ENCODE measurements around the gene SLC25A31. TPM values are rescaled to one million over a fixed set of nuclear protein-coding genes. Genes with fewer than 3 reads are reported as not detected.

SLC25A31 gene
- polyA plus RNA-seq, 1 donor (not counting 4 experiments of a cell fraction or from before 2014, with no cell fraction given): not detected

DNA sequence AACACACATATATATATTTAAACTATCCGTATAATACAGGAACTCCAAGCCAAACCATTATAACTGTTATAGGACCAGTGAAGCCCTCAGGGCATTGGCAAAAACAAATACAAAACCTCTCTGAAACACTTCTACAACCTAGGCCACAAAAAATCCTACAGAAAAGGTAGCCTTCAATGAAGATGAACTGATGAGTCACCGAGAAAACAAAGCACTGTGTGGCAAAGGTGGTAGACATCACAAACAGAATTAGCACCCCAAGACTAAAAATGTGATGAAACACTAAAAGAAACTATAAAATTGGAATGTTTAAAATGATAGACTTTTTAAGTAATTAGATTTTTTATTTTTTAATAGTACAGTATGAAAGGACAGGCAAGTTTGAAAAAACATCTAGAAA lies 46.4 kb downstream of the SLC25A31 start:
- Histone ChIP-seq H3K4me1 (ENCODE audit: control insufficient read depth, extremely low read depth, insufficient read depth, low read length) (peaks cover 6% of the 10 kb centered on the region), H3K27ac (ENCODE audit: control insufficient read depth, insufficient read depth, low read length) (no peak overlapping the region), H3K36me3 (ENCODE audit: control insufficient read depth in 2 of 2, extremely low read depth in 1 of 2, insufficient read depth in 2 of 2, low read length in 2 of 2) (no peaks in the 10 kb centered on the region), H3K9me3 (ENCODE audit: control insufficient read depth, low read depth, low read length) (no peaks in the 10 kb centered on the region), H3K27me3 (ENCODE audit: control insufficient read depth, extremely low read depth, insufficient read depth, low read length) (no peaks in the 10 kb centered on the region), H3K4me2 (ENCODE audit: control insufficient read depth, extremely low read depth, insufficient read depth, low read depth, low read length) (no peak overlapping the region), H3K9ac (ENCODE audit: control insufficient read depth, extremely low read depth, insufficient read depth, low read length) (no peak overlapping the region), H3K4me3 (ENCODE audit: control insufficient read depth in 2 of 3, extremely low read depth in 1 of 3, insufficient read depth in 2 of 3, low read depth in 1 of 3, low read length in 3 of 3) (no peak overlapping the region), H3K79me2 (ENCODE audit: control insufficient read depth, insufficient read depth, low read length) (no peaks in the 10 kb centered on the region), H4K20me1 (ENCODE audit: control insufficient read depth, extremely low read depth, insufficient read depth, low read length) (no peaks in the 10 kb centered on the region), H3K9me1 (ENCODE audit: control insufficient read depth, extremely low read depth, insufficient read depth, low read length) (no peaks in the 10 kb centered on the region), H2AFZ (ENCODE audit: control insufficient read depth, low read length) (no peak overlapping the region)
- no peak for FAIRE-seq
- TF ChIP-seq, protein P1, sequence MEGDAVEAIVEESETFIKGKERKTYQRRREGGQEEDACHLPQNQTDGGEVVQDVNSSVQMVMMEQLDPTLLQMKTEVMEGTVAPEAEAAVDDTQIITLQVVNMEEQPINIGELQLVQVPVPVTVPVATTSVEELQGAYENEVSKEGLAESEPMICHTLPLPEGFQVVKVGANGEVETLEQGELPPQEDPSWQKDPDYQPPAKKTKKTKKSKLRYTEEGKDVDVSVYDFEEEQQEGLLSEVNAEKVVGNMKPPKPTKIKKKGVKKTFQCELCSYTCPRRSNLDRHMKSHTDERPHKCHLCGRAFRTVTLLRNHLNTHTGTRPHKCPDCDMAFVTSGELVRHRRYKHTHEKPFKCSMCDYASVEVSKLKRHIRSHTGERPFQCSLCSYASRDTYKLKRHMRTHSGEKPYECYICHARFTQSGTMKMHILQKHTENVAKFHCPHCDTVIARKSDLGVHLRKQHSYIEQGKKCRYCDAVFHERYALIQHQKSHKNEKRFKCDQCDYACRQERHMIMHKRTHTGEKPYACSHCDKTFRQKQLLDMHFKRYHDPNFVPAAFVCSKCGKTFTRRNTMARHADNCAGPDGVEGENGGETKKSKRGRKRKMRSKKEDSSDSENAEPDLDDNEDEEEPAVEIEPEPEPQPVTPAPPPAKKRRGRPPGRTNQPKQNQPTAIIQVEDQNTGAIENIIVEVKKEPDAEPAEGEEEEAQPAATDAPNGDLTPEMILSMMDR (optimal IDR thresholded peaks at IDR 0.05 in 1 of 3, IDR thresholded peaks at IDR 0.05 in 1 of 3, conservative IDR thresholded peaks at IDR 0.05 in 1 of 3; ENCODE audit: extremely low read depth in 1 of 3, insufficient read depth in 2 of 3, low read length in 3 of 3): no peak
- TF ChIP-seq EZH2 (IDR thresholded peaks at IDR 0.05; ENCODE audit: low read length): no peak
- dilution Hi-C loops (cut with MboI; ENCODE audit: extremely low pct_ligation_motif_present, low sequenced_read_pairs): no loop called here
- DNase-seq (ENCODE audit: low read depth, low spot score): no peak

GRCh38 chr4:127777487-127777886 lies 47.3 kb downstream of the SLC25A31 start:
- H2AFZ ChIP-seq (ENCODE audit: control insufficient read depth, low read length): no peak overlapping the region
- H3K36me3 ChIP-seq (ENCODE audit: control insufficient read depth in 2 of 2, extremely low read depth in 1 of 2, insufficient read depth in 2 of 2, low read length in 2 of 2): no peaks in the 10 kb centered on the region
- TF ChIP-seq EZH2 (IDR thresholded peaks at IDR 0.05; ENCODE audit: low read length): no peak
- TF ChIP-seq, protein P1 (optimal IDR thresholded peaks at IDR 0.05 in 1 of 3, IDR thresholded peaks at IDR 0.05 in 1 of 3, conservative IDR thresholded peaks at IDR 0.05 in 1 of 3; ENCODE audit: extremely low read depth in 1 of 3, insufficient read depth in 2 of 3, low read length in 3 of 3): no peak
- H3K4me2 ChIP-seq (ENCODE audit: control insufficient read depth, extremely low read depth, insufficient read depth, low read depth, low read length): no peak overlapping the region
- DNase-seq (ENCODE audit: low read depth, low spot score): no peak
- no peaks in the 10 kb centered on the region for H3K4me1 ChIP-seq (ENCODE audit: control insufficient read depth, extremely low read depth, insufficient read depth, low read length)
- peaks cover 2% of the 10 kb centered on the region for H3K79me2 ChIP-seq (ENCODE audit: control insufficient read depth, insufficient read depth, low read length)
- no peaks in the 10 kb centered on the region for H3K9me1 ChIP-seq (ENCODE audit: control insufficient read depth, extremely low read depth, insufficient read depth, low read length)
- FAIRE-seq: no peak
- H3K9ac ChIP-seq (ENCODE audit: control insufficient read depth, extremely low read depth, insufficient read depth, low read length): no peak overlapping the region
- dilution Hi-C loops (cut with MboI; ENCODE audit: extremely low pct_ligation_motif_present, low sequenced_read_pairs): no loop called here
- H3K27ac ChIP-seq (ENCODE audit: control insufficient read depth, insufficient read depth, low read length): no peak overlapping the region
- no peak overlapping the region for H3K4me3 ChIP-seq (ENCODE audit: control insufficient read depth in 2 of 3, extremely low read depth in 1 of 3, insufficient read depth in 2 of 3, low read depth in 1 of 3, low read length in 3 of 3)
- H4K20me1 ChIP-seq (ENCODE audit: control insufficient read depth, extremely low read depth, insufficient read depth, low read length): no peaks in the 10 kb centered on the region
- H3K9me3 ChIP-seq (ENCODE audit: control insufficient read depth, low read depth, low read length): no peaks in the 10 kb centered on the region
- no peaks in the 10 kb centered on the region for H3K27me3 ChIP-seq (ENCODE audit: control insufficient read depth, extremely low read depth, insufficient read depth, low read length)

Data from keratinocyte (primary cell).